Caki2 (cell line): Measurements from ENCODE around the gene VWA1. TPM values are rescaled to one million over a fixed set of nuclear protein-coding genes. Genes with fewer than 3 reads are reported as not detected.
"Not testable (repeated sequence)": the region's sequence is repeated elsewhere in the genome, so short reads cannot be mapped to it uniquely, and the experiment has no call there.

Source experiments
- DNase-seq: peaks from one replicate; pipeline ENCODE4 v3.0.0-alpha.2; 2015; ENCODE audit warnings: low read depth
- in situ Hi-C: cut with HindIII; loops from 2 replicates; pipeline ENCODE4 v1.10.0; 2016; ENCODE audit warnings: low sequenced_read_pairs, low pct_unique_long_range_greater_than_20kb, mixed read lengths
- total RNA-seq: library from RNA; depleted of rRNA; stranded (reverse); fragments of >200 nt; shearing (Covaris generic); gene quantifications from 2 replicates; pipeline ENCODE4 v1.2.3, GENCODE V29; 2014; ENCODE audit warnings: low replicate concordance

Gene VWA1
- total RNA-seq, 1 experiment from 2014 or later, result 47.0 TPM

GRCh38 chr1:1419813-1420653 lies 15.5 kb upstream of the VWA1 start:
- DNase-seq, result no peak

GRCh38 chr1:1420654-1421141 lies 14.8 kb upstream of the VWA1 start:
- DNase-seq, result no peak
- in situ Hi-C loops, result no loop called here

More at GRCh38 chr1:1419813-1420653, 15.5 kb upstream of the VWA1 start:
- in situ Hi-C loops, result no loop called here

- in situ Hi-C loops, result no loop called here
- DNase-seq, result no peak
These were observed 14.2 kb upstream of the VWA1 start, which contains the start of gene ANKRD65 for GRCh38 chr1:1421147-1421906. Gene ANKRD65, minus strand, starts transcription at chr1:1421276. Its CDS starts 271 bp downstream, at chr1:1421005.

DNA sequence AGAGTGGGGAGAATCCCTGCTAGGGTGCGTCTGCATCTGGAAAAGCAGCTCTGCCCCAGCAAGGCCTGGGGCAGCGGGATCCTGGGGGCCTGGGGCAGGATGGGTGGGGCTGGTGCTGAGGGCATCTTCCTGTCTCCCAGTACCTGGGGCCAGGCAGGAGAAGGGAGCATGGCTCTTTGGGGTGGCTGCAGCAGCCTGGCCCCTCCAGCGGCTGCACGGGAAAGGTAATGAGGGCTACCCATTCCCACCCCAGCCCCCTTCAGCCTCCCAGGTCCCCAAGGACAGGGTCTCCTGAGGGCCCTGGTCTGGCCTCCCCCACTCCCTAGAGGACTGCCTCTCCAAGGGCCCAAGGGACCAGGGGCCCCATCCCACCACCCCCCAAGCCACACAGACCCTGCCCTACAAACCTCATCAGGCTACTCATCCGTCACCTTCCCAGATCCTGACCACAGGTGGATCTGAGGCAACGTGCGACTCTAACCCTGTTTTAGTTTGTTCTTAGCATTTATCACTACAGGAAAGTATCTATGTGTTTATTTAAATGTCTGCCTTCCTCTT lies 13.5 kb upstream of the VWA1 start:
- in situ Hi-C loops, result no loop called here

DNA sequence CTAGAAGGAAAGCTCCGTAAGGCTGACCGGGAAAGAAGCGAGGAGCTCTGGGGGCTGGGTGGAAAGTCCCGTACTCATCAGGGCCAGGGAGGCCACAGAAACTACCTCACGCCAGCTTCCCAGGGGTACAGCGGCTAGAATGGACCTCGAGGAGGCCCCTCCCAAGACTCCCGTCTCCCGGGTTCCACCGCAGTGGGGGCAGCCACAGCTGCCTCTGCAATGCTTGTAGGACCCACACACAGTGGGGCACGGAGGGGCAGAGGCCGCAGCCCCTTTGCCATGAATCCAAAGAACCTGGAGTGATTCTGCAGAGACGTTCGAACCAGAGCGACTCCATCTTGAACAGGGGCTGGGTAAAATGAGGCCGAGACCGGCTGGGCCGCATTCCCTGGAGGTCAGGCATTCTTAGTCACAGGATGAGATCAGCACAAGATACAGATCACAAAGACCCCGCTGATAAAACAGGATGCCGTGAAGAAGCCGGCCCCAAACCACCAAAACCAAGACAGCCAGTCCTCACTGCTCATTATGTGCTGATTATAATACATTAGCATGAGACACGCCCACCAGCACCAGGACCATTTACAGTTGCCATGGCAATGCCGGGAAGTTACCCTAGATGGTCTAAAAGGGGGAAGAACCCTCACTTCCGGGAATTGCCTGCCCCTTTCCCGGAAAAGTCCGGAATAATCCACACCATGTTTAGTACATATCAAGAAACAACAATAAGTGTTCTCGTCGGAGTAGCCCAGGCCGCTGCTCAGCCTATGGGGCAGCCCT lies 12.8 kb upstream of the VWA1 start:
- no peak for DNase-seq
- in situ Hi-C loops, result no loop called here

More for the DNA sequence above, 13.5 kb upstream of the VWA1 start:
- DNase-seq, result no peak

DNA sequence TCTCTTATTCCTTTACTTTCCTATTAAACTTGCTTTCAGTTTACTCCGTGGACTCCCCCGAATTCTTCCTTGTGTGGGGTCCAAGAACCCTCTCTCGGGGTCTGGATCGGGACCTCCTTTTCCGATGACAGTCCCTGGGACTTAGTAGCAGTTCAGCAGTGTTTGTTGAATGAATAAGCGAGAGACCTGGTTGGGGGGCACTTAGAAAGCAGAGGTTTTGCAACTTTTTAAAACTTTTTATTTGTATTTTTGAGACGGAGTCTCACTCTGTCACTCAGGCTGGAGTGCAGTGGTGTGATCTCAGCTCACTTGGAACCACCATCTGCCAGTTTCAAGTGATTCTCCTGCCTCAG lies 12.3 kb upstream of the VWA1 start:
- in situ Hi-C loops, result no loop called here
- DNase-seq, result no peak

DNA sequence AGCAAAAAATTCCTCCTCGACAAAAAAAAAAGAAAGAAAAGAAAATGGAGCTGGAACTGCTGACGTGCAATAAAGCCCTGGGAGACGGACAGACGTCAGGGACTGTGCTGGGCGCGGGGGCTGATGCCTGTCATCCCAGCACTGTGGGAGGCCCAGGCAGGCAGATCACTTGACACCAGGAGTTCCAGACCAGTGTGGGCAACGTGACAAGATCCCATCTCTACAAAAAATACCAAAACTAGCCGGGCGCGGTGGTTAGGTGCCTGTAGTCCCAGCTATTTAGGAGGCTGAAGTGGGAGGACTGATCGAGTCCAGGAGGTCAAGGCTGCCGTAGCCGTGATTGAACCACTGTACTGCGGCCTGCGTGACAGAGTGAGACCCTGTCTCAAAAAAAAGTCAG lies 10.8 kb upstream of the VWA1 start:
- DNase-seq, result no peak
- in situ Hi-C loops, result no loop called here

DNA sequence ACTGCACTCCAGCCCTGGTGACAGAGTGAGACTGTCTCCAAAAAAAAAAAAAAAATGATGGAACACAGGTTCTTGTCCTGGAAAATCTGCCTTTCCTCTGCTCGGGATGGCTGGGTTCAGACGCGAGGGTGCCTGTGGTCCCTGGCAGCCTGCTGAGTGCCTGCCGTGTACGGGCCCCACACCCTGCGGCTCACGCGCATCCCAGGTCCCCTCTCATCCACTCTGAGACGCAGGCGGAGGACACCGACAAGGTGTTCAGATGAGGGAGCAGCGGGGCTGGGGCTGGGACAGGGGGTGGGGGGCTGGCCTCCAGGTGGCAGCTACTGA lies 10.1 kb upstream of the VWA1 start:
- in situ Hi-C loops, result no loop called here
- no peak for DNase-seq

GRCh38 chr1:1425753-1426495 lies 9.6 kb upstream of the VWA1 start:
- no peak for DNase-seq
- in situ Hi-C loops, result no loop called here

GRCh38 chr1:1426496-1427105 lies 8.9 kb upstream of the VWA1 start:
- DNase-seq, result no peak
- in situ Hi-C loops, result no loop called here

GRCh38 chr1:1427106-1427819 lies 8.2 kb upstream of the VWA1 start:
- in situ Hi-C loops, result no loop called here
- no peak for DNase-seq

DNA sequence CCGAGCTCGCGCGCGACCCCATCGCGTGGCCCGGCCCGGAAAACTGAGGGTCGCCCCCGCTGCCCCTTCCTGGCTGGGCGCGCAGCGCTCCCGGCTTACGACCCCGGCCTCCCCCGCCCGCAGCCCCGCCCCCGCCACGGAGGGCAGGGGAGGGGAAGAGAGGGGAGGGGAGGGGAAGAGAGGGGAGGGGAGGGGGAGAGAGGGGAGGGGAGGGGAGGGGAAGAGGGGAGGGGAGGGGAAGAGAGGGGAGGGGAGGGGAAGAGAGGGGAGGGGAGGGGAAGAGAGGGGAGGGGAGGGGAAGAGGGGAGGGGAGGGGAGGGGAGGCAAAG lies 7.7 kb upstream of the VWA1 start:
- in situ Hi-C loops, result no loop called here

GRCh38 chr1:1428174-1428573 lies 7.3 kb upstream of the VWA1 start:
- in situ Hi-C loops, result no loop called here
- no peak for DNase-seq

More for the DNA sequence above, 7.7 kb upstream of the VWA1 start:
- DNase-seq, result no peak

DNA sequence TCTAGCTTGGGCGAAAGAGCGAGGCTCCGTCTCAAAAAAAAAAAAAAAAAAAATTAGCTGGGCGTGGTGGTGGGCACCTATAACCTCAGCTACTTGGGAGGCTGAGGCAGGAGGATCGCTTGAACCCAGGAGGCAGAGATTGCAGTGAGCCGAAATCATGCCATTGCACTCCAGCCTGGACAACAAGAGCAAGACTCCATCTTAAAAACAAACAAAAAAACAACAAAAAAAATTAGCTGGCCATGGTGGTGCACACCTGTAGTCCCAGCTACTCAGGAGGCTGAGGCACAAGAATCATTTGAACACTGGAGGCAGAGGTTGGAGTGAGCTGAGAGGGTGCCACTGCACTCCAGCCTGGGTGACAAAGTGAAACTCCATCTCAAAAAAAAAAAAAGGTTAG lies 6.5 kb upstream of the VWA1 start:
- DNase-seq, in situ Hi-C loops: not testable (repeated sequence)

GRCh38 chr1:1429671-1430073 lies 5.8 kb upstream of the VWA1 start:
- no peak for DNase-seq
- in situ Hi-C loops, result no loop called here

DNA sequence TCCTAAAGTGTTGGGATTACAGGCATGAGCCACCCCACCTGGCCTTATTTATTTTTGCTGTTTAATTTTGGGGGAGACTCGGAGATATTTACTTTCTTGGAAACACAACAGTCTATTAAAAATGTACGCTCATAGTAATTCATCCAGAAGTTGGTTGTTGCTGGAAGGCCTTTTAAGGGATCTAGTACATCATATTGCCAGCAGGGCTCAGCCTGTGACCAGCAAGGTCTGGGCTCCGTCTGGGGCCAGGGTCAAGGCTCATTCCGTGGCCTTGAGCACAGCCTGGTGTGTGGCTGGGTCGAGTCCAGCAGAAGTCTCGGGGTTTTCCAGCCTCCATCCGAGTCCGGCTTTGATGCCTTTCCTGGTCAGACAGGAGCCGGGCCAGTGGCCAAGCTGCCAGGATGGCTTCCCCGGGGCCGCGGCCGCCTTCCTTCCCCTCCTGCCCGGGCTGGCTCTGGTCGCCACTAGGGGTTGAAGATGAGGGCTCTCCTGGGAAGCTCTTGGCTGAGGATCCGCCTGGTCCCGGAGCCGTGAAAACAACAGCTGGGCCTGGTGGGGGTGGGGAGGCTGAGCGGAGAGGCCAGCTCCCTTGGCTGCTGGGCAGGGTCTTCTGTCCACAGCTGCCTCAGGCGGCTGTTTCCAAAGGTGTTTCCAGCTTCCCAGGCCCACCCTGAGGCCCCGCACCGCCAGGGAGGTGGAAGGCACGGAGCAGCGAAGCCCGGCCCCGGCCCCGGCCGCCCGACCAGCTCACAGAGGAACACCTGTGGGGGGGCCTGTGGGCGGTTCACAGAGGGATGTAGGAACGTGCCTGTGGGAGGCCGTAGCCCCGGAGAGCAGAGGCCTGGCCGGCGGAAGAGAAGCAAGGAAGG lies 5.1 kb upstream of the VWA1 start:
- in situ Hi-C loops, result no loop called here
- no peak for DNase-seq
